GM19395 (cell line): Measurements from ENCODE around the gene RUFY2.
"Not testable (repeated sequence)": the region's sequence is repeated elsewhere in the genome, so short reads cannot be mapped to it uniquely, and the experiment has no call there.

Experiments
- ATAC-seq: cut with Tn5 transposase; IDR thresholded peaks from one replicate; pipeline ENCODE4 v1.9.1; 2021; ENCODE audit warnings: mild to moderate bottlenecking, moderate library complexity; ENCODE audit not compliant: unreplicated experiment

RUFY2 gene

GRCh38 chr10:68329506-68329861, 77.6 kb downstream of the RUFY2 start:
- ATAC-seq = no peak

DNA sequence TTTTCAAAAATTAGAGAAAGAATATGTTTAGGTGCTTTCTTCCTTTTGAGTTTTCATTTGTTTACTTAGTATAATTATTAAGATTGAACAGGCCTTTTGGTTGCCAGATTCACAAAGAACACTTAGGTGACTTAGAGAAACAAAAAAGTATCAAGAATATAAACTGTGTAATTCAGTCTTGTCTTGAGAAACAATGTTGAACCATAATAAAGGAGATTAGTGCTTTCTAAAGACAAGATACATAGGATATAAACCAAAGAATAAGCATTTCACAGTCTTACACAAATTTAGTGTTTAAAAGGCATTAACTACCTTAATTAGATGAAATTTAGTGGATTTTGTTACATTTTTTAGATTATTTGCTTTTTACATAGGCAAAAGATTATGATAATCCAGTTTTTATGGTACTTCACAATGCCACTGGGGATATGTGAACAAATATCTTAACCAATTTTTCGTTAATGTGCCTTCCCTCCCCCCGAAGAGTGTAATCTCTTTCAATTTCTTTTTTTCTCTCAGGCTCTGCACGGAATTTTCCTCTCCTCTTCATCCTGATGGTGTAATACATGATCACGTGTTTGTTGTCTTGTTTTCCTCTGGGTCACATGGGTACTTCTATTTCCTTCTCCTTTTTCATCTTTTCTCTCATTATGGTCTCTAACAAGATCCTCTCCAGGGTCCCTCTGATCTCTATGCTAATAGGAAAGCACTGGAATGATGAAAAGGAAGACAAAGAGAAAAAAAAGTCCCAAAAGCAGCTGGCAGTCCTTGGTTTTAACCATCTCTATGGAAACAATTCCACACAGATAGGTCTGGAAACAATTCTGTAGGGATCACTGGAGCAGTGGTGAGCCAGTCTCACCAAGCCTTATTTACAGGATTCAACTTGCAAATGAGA, 78.9 kb downstream of the RUFY2 start:
- no peak for ATAC-seq

GRCh38 chr10:68324396-68324795, 82.7 kb downstream of the RUFY2 start:
- ATAC-seq = not testable (repeated sequence)

- ATAC-seq = no peak
These were observed 88.6 kb downstream of the RUFY2 start for GRCh38 chr10:68318331-68319059.

DNA sequence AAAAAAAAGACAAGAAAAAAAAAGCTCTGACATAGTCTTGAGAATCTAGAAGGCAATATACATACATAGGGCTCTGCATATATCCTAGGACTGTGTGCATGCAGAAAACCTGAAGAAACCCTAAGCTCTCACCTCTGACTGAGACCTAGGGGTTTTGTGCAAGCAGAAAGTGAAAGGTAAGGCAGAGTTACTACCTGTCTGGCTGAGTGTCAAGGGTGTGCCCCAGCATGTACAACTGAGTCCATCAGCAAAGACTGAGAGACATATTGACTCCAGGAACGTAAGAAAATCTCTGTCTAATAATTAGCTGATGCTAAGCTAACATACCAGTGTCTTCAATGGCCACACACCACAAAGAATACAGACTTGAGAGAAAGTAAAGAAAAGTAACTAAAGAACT, 91.5 kb downstream of the RUFY2 start:
- no peak for ATAC-seq

- not testable (repeated sequence) for ATAC-seq
These were observed 92.1 kb downstream of the RUFY2 start for GRCh38 chr10:68314930-68315329.

DNA sequence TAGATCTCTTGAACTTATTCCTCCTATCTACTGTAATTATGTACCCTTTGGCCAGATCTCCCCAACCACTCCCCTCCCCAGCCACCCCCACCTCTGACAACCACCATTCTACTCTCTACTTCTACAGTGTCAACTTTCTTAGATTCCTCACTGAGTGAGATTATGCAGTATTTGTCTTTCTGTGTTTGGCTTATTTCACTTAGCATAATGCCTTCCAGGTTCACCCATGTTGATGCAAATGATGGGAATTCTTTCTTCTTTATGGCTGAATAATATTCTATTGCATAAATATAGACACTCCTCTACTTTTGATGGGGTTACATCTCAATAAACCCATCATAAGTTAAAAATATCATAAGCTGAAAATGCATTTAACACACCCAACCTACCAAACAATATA, 96.5 kb downstream of the RUFY2 start:
- no peak for ATAC-seq

GRCh38 chr10:68305854-68306253, 101.2 kb downstream of the RUFY2 start:
- ATAC-seq = no peak

GRCh38 chr10:68303849-68304412, 103.1 kb downstream of the RUFY2 start:
- ATAC-seq = no peak

DNA sequence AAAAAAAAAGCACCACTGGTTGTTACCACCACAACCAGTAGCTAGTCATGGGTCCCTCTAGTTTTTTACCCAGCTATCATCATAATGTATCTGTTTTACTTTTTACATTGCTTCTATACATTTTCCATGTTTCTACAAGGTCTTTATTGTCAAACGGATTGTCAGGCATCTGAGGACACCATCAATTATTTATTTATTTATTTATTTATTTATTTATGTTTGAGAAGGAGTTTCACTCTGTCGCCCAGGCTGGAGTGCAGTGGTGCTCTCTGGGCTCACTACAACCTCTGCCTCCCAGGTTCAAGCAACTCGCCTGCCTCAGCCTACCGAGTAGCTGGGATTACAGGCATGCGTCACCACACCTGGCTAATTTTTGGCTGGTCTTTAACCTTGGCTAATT, 104.2 kb downstream of the RUFY2 start:
- ATAC-seq = no peak

- peak; percentile 8 for ATAC-seq
These were observed 104.6 kb downstream of the RUFY2 start for GRCh38 chr10:68302503-68302823.

DNA sequence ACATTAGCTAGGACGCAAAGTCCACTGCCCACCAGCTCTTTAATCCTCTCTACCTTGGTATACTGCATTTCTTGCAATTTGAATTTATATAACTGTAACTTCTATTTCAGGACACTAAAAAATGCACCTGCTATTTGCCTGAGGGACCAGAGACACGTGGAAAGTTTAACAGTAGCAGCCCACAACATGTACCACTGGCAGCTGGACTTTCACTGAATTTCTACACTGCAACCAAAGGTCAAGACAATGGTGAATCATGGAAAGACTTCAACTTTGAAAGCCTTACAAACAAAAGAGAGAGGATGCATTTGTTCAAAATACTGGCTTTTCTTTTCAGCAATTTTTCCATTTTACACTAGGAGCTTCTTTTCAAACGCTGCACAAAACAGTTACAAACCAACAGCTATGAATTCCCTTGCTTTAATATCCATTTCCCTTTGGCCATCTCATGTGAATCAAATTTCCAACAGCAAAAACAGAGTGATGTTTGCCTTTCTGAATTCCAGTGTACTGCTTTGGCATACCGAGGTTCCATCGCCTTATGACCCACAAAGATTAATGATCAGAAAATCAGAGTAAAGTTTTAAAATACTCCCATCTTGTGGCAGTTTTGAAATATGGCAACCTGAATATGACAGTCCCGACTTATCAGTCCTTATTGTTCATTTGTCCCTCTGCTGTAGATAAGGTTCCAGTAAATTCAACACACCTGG, 105.1 kb downstream of the RUFY2 start:
- ATAC-seq = peak; percentile 64

DNA sequence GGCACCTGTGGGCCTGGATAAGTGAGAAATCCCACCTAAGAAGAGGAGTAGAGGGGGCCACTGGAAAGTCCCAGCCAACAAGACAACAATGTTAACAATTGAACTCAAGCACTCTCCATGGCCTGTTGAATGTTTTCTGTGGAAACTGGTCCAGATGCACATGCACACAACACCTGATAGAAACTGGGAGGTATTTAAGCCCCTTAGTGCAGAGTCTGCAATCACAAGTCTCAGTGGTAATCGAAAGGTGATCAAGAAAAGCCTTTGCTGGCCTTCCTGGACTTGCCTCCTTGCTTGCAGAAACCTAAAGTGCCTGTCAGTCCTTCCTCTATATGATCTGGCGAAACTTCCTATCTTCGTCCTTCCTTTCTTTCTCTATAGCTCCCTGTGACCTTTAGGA, 105.8 kb downstream of the RUFY2 start:
- no peak for ATAC-seq

GRCh38 chr10:68296843-68297663, 110.0 kb downstream of the RUFY2 start:
- no peak for ATAC-seq
